HG03175 (cell line): ENCODE results near the gene CLIP1.
"Not testable (repeated sequence)": the region's sequence is repeated elsewhere in the genome, so short reads cannot be mapped to it uniquely, and the experiment has no call there.

ENCODE experiments used
- ATAC-seq: cut with Tn5 transposase; IDR thresholded peaks from one replicate; pipeline ENCODE4 v1.9.1; 2021; ENCODE audit warnings: mild to moderate bottlenecking, moderate library complexity; ENCODE audit not compliant: unreplicated experiment

CLIP1 gene

DNA sequence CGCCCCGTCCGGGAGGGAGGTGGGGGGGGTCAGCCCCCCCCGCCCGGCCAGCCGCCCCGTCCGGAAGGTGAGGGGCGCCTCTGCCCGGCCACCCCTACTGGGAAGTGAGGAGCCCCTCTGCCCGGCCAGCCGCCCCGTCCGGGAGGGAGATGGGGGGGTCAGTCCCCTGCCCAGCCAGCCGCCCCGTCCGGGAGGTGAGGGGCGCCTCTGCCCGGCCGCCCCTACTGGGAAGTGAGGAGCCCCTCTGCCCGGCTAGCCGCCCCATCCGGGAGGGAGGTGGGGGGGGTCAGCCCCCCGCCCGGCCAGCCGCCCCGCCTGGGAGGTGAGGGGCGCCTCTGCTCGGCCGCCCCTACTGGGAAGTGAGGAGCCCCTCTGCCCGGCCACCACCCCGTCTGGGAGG, 64.9 kb downstream of the CLIP1 start:
- not testable (repeated sequence) for ATAC-seq

DNA sequence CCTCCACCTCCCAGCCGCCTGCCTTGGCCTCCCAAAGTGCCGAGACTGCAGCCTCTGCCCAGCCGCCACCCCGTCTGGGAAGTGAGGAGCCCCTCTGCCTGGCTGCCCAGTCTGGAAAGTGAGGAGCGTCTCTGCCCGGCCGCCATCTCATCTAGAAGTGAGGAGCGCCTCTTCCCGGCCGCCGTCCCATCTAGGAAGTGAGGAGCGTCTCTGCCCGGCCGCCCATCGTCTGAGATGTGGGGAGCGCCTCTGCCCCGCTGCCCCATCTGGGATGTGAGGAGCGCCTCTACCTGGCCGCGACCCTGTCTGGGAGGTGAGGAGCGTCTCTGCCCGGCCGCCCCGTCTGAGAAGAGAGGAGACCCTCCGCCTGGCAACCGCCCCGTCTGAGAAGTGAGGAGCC, 65.5 kb downstream of the CLIP1 start:
- ATAC-seq: not testable (repeated sequence)

- ATAC-seq: no peak
These were observed 66.3 kb downstream of the CLIP1 start for GRCh38 chr12:122356192-122356635.

DNA sequence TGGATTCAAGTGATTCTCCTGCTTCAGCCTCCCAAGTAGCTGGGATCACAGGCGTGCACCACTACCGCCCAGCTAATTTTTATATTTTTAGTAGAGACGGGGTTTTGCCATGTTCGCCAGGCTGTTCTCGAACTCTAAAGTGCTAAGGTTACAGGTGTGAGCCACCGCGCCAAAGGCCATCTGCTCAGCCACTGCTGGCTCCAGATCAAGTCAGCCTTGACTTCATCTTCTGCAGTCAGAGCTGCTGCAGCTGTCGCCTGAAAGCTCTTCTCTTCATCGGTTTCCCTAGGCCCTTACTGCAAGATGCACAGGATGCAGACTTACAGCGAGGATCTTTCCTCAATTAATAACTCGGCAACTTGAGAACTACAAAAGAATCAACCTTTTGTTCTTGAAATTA, 66.8 kb downstream of the CLIP1 start:
- no peak for ATAC-seq

DNA sequence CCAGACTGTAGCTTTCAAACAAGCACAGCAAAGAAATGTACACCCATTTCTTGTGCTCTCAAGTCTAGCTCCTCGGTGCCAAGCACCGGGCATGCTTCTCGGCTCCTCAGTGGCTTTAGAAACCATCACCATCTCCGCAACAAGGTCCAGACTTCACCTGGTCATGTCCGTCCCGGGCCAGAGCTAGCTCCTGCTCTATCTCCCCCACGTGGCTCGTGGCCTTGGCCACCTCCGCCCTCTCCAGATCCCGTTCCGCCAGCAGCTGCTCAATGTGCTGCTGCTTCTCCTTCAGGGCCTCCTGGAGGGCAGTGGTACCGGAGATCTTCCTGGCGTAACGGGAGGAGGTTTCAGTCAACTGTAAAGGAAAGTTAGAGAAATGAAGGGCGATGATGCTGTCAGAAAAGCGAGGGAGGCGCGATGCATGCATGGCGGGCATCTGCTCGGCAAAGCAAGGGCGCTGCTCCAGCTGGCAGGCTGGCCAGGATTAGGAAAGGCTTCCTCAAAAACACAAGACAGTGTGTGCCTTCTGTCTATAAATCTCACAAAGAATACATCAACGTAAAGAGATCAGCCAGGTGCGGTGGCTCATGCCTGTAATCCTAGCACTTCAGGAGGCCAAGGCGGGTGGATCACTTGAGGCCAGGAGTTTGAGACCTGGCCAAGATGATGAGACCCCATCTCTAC, 67.4 kb downstream of the CLIP1 start:
- ATAC-seq: no peak

- no peak for ATAC-seq
These were observed 70.1 kb downstream of the CLIP1 start for GRCh38 chr12:122352394-122352793.

DNA sequence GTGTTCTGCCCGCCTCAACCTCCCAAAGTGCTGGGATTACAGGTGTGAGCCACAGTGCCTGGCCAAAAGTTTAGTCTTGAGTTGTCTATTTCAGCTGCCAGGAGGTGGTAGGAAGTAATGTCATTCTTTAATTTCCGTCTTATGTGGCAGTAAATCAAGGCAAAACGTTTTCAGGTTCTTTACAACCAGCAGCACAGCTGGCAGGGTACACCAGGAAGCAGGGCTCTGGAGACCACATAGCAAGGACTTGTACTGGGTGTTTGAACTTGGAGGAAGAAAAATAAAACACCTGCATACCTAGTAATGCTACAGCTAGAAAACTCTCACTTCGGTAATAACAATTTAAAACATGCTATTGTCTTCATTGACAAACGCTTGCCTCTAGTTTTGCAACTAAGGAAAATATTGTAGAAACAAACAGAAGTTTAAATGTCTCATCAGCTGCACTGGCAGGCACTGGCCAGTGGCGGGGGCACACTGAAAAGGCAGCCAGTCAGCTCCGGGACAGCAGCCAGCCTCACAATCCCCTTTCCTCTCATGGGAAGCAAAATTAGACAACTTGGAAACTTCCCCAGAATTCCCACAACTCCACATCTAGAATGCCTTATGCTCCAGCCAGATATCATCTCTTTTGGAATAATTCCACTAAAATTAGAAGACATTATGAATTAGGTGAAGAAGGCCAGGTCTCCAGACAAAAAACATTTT, 72.2 kb downstream of the CLIP1 start:
- no peak for ATAC-seq

- ATAC-seq: no peak
These were observed 73.4 kb downstream of the CLIP1 start for GRCh38 chr12:122349078-122349477.

GRCh38 chr12:122348505-122348904, 74.0 kb downstream of the CLIP1 start:
- no peak for ATAC-seq

DNA sequence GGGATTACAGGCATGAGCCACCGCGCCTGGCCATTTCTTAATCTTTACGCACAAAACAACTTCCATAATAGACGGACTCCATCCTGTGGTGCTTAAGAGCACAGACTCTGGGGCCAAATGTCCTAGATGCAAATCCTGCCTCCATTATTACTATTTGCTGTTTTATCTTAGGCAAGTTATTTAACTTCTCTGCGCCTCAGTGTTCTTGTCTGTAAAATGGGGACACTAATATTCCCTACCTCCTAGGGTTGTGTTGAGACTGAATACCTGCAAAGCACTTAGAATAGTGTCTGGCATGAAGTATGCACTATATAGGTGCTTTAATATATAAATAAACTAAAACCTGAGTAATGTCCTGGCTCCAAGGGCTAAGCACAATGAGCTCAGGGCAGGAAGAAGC, 76.4 kb downstream of the CLIP1 start:
- no peak for ATAC-seq

- no peak for ATAC-seq
These were observed 77.4 kb downstream of the CLIP1 start for GRCh38 chr12:122345042-122345441.

DNA sequence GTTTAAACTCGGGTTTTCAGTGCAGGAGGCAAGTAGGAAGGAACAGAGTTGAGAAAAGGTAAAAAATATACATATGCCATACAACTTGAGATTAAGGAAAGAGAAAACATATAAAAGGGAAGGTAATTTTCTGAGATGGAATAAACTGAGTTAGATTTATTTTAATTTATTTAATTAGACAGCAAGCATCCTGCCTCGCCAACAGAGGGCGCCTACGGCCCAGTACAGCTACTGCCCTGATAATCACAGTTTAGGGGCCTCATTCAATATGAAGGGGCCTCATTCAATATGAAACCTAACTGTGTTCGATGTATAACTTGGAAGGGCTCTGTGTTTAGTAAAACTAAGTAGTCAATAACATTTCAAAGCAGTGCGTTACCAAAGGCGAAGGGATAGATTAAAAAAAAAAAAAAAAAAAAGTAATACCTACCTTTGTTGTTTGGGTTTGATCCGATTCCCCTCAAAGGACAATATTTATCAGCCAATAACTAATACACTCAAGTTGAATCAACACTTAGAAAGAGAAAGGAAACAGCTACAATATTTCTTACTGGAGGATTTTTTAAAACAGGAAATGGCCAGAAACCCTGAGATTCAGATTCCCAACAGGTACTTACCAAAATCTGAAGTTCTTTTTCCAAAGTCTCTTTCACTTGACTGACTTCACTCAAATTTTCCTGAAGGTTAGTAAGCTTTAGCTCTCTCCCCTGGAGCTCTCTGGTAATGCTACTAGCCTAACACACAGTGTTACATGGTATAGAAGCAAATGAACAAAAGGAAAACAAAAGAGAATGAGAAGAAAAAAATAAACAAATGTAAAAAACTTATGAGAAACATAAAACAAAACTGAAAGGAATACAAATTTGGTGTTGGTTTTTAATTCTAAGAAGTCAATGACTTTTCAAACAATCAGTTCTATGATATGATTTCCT, 86.2 kb downstream of the CLIP1 start:
- no peak for ATAC-seq

- ATAC-seq: no peak
These were observed 89.1 kb downstream of the CLIP1 start for GRCh38 chr12:122333142-122334087.

GRCh38 chr12:122327494-122328385, 94.7 kb downstream of the CLIP1 start:
- no peak for ATAC-seq

GRCh38 chr12:122327014-122327413, 95.5 kb downstream of the CLIP1 start:
- no peak for ATAC-seq

- ATAC-seq: no peak
These were observed 95.9 kb downstream of the CLIP1 start for GRCh38 chr12:122326586-122326985.

DNA sequence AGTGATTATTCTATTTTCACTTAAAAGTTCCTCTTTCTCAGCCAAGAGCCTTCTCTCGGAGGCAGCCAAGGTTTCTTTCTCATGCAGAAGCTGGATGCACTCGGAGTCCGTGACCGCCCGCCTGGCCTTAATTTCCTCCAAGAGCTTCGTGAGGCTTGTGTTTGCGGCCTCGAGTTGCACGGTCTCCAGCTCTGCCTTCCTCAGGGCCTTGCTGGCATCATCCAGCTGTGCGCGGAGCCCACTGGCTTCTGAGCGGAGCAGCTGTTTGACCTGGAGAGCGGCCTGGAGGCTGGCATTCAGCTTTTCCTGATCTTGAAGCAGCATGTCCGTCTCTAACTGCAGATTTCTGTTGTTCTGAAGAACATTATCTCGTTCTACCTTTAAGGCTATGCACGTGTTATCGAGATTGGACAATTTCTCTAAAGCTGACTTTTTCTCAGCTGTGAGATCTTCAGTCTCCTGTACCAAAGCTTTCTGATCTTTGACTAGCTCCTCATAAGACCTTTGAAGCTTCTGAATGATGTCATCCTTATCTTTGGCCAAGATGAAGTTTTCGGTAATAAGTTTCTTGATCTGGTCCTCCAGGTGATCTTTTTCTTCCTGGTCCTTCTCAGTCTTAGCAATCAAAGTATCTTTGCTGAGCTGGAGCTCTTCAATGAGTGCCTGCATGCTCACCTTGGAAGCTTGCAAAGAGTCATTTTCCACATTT, 99.0 kb downstream of the CLIP1 start:
- no peak for ATAC-seq

DNA sequence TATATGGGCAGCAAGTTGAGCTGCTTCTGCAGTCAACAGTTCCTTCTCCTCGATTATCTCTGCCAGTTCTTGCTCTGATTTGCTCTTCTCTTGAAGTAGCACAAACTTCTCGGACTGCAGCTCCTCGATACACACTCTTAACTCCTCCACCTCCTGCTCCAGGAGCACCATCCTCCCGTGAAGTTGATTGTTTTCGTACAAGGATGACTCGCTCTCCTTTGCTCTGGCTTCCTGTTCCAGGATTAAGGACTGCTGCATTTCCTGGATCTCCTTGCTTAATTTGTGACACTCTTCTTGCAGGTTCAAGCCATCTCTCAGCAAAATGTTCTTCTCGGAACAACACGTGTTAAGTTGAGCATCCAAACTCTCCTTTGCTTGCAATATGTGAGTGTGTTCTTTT, 100.0 kb downstream of the CLIP1 start:
- no peak for ATAC-seq
